ENCODE results near the gene CNNM1.

GRCh38 chr10:99443500-99443899 is 114.3 kb downstream of the CNNM1 start:
- TF ChIP-seq CTCF (IDR thresholded peaks at IDR 0.05) (no peak), POLR2AphosphoS5 (IDR thresholded peaks at IDR 0.05) (no peak), POLR2A (IDR thresholded peaks at IDR 0.05) (no peak)
